Coronary artery (tissue), 2 donors: ENCODE measurements around the gene PNPLA2.

ENCODE experiments used
- DNase-seq: peaks from one replicate; pipeline ENCODE4 v3.0.0-alpha.2; 2017; ENCODE audit warnings: low spot score
- H3K27ac ChIP-seq, 2 donors: fragments of 200-600 bp; sonication (generic); one replicate each; pipeline ENCODE4 v1.5.1; 2016 to 2019
- H3K4me3 ChIP-seq: fragments of 200-600 bp; sonication (generic); 2 replicates; pipeline ENCODE4 v1.5.1; 2016; ENCODE audit warnings: mild to moderate bottlenecking, moderate library complexity
- CTCF ChIP-seq: fragments of 200-600 bp; sonication (generic); IDR thresholded peaks from one replicate; pipeline ENCODE4 v1.5.1; 2019; ENCODE audit warnings: antibody characterized with exemption

The PNPLA2 gene

GRCh38 chr11:839875-840617, 21.3 kb downstream of the PNPLA2 start:
- H3K4me3 ChIP-seq = peak overlapping the region; percentile 92

GRCh38 chr11:841981-842369, 23.3 kb downstream of the PNPLA2 start:
- TF ChIP-seq CTCF = no peak
- Histone ChIP-seq H3K4me3 (peak overlapping the region; percentile 92), H3K27ac (peak overlapping the region; percentile 92 to 96)
- no peak for DNase-seq

More at GRCh38 chr11:839875-840617, 21.3 kb downstream of the PNPLA2 start:
- no peak overlapping the region for H3K27ac ChIP-seq
- no peak for TF ChIP-seq CTCF
- no peak for DNase-seq

- Histone ChIP-seq H3K27ac (peak within 1 kb of the TSS; percentile 92 to 96), H3K4me3 (peak within 1 kb of the TSS; percentile 92)
- DNase-seq = peak; percentile 94
- no peak for TF ChIP-seq CTCF
These were observed 23.8 kb downstream of the PNPLA2 start, which contains the start of the genes POLR2L and TSPAN4 for GRCh38 chr11:842370-843002. Gene POLR2L, minus strand, starts transcription at chr11:842529. Its CDS starts 21 bp downstream, at chr11:842508. Gene TSPAN4, plus strand, starts transcription at chr11:842852. Its CDS starts 7,453 bp downstream, at chr11:850305.

GRCh38 chr11:843086-843734, 24.5 kb downstream of the PNPLA2 start:
- Histone ChIP-seq H3K4me3 (peak overlapping the region; percentile 92), H3K27ac (peak overlapping the region; percentile 92 to 96)
- no peak for DNase-seq
- TF ChIP-seq CTCF = no peak

GRCh38 chr11:843818-844692, 25.3 kb downstream of the PNPLA2 start:
- no peak for TF ChIP-seq CTCF
- DNase-seq = peak; percentile 97
- Histone ChIP-seq H3K27ac (peak overlapping the region; percentile 92 to 96), H3K4me3 (peak overlapping the region; percentile 92)
